ENCODE data around the gene CYSLTR1. TPM values are rescaled to one million over a fixed set of nuclear protein-coding genes. Genes with fewer than 3 reads are reported as not detected.

The CYSLTR1 gene
- total RNA-seq, 1 donor from 2014 or later = 0.98 TPM

- intact Hi-C loops (cut with DNase I) = no loop called here
- no peak overlapping the region for H3K4me3 ChIP-seq
- H3K9me3 ChIP-seq = no peaks in the 10 kb centered on the region
- DNase-seq (ENCODE audit: extremely low spot score in 2 of 2) = no peak
- H3K4me1 ChIP-seq = no peaks in the 10 kb centered on the region
- H3K27ac ChIP-seq = no peak overlapping the region
- H3K36me3 ChIP-seq = no peaks in the 10 kb centered on the region
- no peaks in the 10 kb centered on the region for H3K27me3 ChIP-seq
- TF ChIP-seq POLR2A (IDR thresholded peaks at IDR 0.05) (no peak), CTCF (IDR thresholded peaks at IDR 0.05) (no peak), POLR2AphosphoS5 (IDR thresholded peaks at IDR 0.05; ENCODE audit: insufficient read depth in 1 of 2, low read depth in 1 of 2) (no peak)
These were observed 2.1 kb upstream of the CYSLTR1 start for GRCh38 chrX:78329486-78329885.

GRCh38 chrX:78326401-78326800, 1.0 kb downstream of the CYSLTR1 start:
- intact Hi-C loops (cut with DNase I) = no loop called here
- DNase-seq (ENCODE audit: extremely low spot score in 2 of 2) = no peak
- H3K27me3 ChIP-seq = no peaks in the 10 kb centered on the region
- H3K9me3 ChIP-seq = no peaks in the 10 kb centered on the region
- H3K36me3 ChIP-seq = no peaks in the 10 kb centered on the region
- no peak overlapping the region for H3K27ac ChIP-seq
- TF ChIP-seq POLR2AphosphoS5 (IDR thresholded peaks at IDR 0.05; ENCODE audit: insufficient read depth in 1 of 2, low read depth in 1 of 2) (no peak), POLR2A (IDR thresholded peaks at IDR 0.05) (no peak), CTCF (IDR thresholded peaks at IDR 0.05) (no peak)
- peak overlapping the region in 1 of 2 donors; percentile 22 for H3K4me3 ChIP-seq
- H3K4me1 ChIP-seq = no peaks in the 10 kb centered on the region

GRCh38 chrX:78322863-78323262, 4.5 kb downstream of the CYSLTR1 start:
- H3K9me3 ChIP-seq = no peaks in the 10 kb centered on the region
- intact Hi-C loops (cut with DNase I) = no loop called here
- H3K4me3 ChIP-seq = no peak overlapping the region
- H3K27me3 ChIP-seq = no peaks in the 10 kb centered on the region
- H3K4me1 ChIP-seq = no peaks in the 10 kb centered on the region
- no peak overlapping the region for H3K27ac ChIP-seq
- TF ChIP-seq POLR2A (IDR thresholded peaks at IDR 0.05) (no peak), POLR2AphosphoS5 (IDR thresholded peaks at IDR 0.05; ENCODE audit: insufficient read depth in 1 of 2, low read depth in 1 of 2) (no peak), CTCF (IDR thresholded peaks at IDR 0.05) (no peak)
- H3K36me3 ChIP-seq = no peaks in the 10 kb centered on the region
- DNase-seq (ENCODE audit: extremely low spot score in 2 of 2) = no peak

GRCh38 chrX:78321809-78322208, 5.6 kb downstream of the CYSLTR1 start:
- Histone ChIP-seq H3K4me1 (no peaks in the 10 kb centered on the region), H3K27me3 (no peaks in the 10 kb centered on the region), H3K27ac (no peak overlapping the region), H3K4me3 (no peak overlapping the region), H3K9me3 (no peaks in the 10 kb centered on the region), H3K36me3 (no peaks in the 10 kb centered on the region)
- no peak for TF ChIP-seq CTCF (IDR thresholded peaks at IDR 0.05)
- no peak for TF ChIP-seq POLR2A (IDR thresholded peaks at IDR 0.05)
- TF ChIP-seq POLR2AphosphoS5 (IDR thresholded peaks at IDR 0.05; ENCODE audit: insufficient read depth in 1 of 2, low read depth in 1 of 2) = no peak
- intact Hi-C loops (cut with DNase I) = no loop called here
- DNase-seq (ENCODE audit: extremely low spot score in 2 of 2) = no peak

GRCh38 chrX:78316265-78316664, 11.1 kb downstream of the CYSLTR1 start:
- no peaks in the 10 kb centered on the region for H3K4me1 ChIP-seq
- no peak overlapping the region for H3K27ac ChIP-seq
- no peak for DNase-seq (ENCODE audit: extremely low spot score in 2 of 2)
- intact Hi-C loops (cut with DNase I) = no loop called here
- no peaks in the 10 kb centered on the region for H3K36me3 ChIP-seq
- no peaks in the 10 kb centered on the region for H3K9me3 ChIP-seq
- H3K4me3 ChIP-seq = no peak overlapping the region
- no peaks in the 10 kb centered on the region for H3K27me3 ChIP-seq
- TF ChIP-seq POLR2AphosphoS5 (IDR thresholded peaks at IDR 0.05; ENCODE audit: insufficient read depth in 1 of 2, low read depth in 1 of 2) (no peak), POLR2A (IDR thresholded peaks at IDR 0.05) (no peak), CTCF (IDR thresholded peaks at IDR 0.05) (no peak)
